T-helper 9 cell (primary cell): ENCODE results near the gene SCTR.
"Not testable (repeated sequence)": the region's sequence is repeated elsewhere in the genome, so short reads cannot be mapped to it uniquely, and the experiment has no call there.

ENCODE experiments used
- DNase-seq: peaks from one replicate; pipeline ENCODE4 v3.0.0-alpha.2; 2020

The SCTR gene

DNA sequence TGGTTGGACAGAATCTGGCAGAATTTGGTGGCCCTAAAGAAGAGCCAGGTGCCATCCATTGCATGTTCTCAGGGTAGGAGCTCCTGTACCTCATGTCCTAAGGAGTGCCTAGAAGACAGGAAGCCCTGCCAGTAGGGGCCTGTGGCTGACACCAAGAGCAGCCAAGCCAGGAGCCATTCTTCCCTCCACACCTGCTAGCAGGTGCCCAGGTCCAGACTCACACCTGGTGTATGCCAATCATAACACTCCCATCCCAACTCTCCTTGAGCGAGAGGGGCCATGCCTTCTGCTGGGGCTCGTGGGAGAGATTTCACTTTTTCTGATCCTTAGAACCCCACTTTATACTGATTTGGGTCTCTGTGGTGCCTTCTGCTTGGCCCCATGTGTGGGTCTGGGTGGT is 119.1 kb downstream of the SCTR start:
- no peak for DNase-seq

- DNase-seq, result not testable (repeated sequence)
These were observed 120.7 kb downstream of the SCTR start for GRCh38 chr2:119403618-119404017.

- no peak for DNase-seq
These were observed 121.4 kb downstream of the SCTR start for GRCh38 chr2:119402645-119403560.

GRCh38 chr2:119402106-119402505 is 122.2 kb downstream of the SCTR start:
- DNase-seq, result no peak

DNA sequence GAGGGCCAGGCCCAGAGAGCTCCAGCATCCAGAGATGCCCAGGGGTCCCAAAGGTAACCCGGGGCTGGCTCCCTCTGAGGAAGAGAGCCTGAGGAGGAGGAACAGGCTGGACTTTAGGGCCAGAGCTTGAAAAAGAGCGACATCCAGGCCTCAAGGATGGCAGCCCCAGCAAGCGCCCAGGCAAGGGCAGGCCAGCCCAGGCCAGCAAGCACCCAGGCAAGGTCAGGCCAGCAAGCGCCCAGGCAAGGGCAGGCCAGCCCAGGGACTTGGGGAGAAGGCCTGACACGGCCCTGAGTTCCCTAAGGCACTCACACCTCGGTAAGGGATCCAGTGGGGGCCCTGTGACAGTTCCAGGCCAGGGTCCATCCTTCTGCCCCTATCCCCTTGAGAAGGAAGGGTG is 127.1 kb downstream of the SCTR start:
- DNase-seq, result no peak

- no peak for DNase-seq
These were observed 130.1 kb downstream of the SCTR start for GRCh38 chr2:119393971-119394748.
